Measurements from ENCODE around the gene DUSP18. TPM values are rescaled to one million over a fixed set of nuclear protein-coding genes. Genes with fewer than 3 reads are reported as not detected.

The DUSP18 gene
- total and polyA plus RNA-seq, 2 experiments from 2014 or later: 9.5 to 12.4 TPM

- no peak overlapping the region for H3K27ac ChIP-seq
- TF ChIP-seq EZH2 (IDR thresholded peaks at IDR 0.05; ENCODE audit: insufficient read depth, poor library complexity, severe bottlenecking): no peak
- TF ChIP-seq EZH2phosphoT487 (IDR thresholded peaks at IDR 0.05; ENCODE audit: insufficient read depth, low read depth): no peak
- H3K4me3 ChIP-seq: peak overlapping the region; percentile 76
- H3F3A ChIP-seq (ENCODE audit: insufficient read depth): no peaks in the 10 kb centered on the region
- in situ Hi-C loops (cut with MboI): no loop called here
- H3K9me2 ChIP-seq (ENCODE audit: insufficient read depth): no peaks in the 10 kb centered on the region
- H3K9ac ChIP-seq: peak overlapping the region; percentile 64
- DNase-seq: peak; percentile 62
- peak overlapping the region; percentile 81 for H3K4me2 ChIP-seq (ENCODE audit: unreplicated experiment)
- H3K4me1 ChIP-seq (ENCODE audit: insufficient read depth): no peaks in the 10 kb centered on the region
- H3K27me3 ChIP-seq (replicated peaks; ENCODE audit: insufficient read depth): no peaks in the 10 kb centered on the region
- no peaks in the 10 kb centered on the region for H3K36me3 ChIP-seq (ENCODE audit: low read depth)
- H3K79me2 ChIP-seq (ENCODE audit: insufficient read depth): no peaks in the 10 kb centered on the region
- peak overlapping the region; percentile 83 for H2AFZ ChIP-seq
- 2% methylated on average over 33 to 36 of the region's 38 CpGs for WGBS, 2 experiments (ENCODE audit: low coverage in 1 of 2, low lambda C conversion rate in 2 of 2, missing lambda C conversion rate in 2 of 2)
- no peaks in the 10 kb centered on the region for H4K20me1 ChIP-seq (ENCODE audit: insufficient read depth)
- no peaks in the 10 kb centered on the region for H3K9me3 ChIP-seq (ENCODE audit: low read depth)
Measured at GRCh38 chr22:30694171-30694639, 26.5 kb upstream of the DUSP18 start.

- Histone ChIP-seq H3K4me1 (ENCODE audit: insufficient read depth) (no peaks in the 10 kb centered on the region), H3K27ac (no peak overlapping the region), H3K27me3 (replicated peaks; ENCODE audit: insufficient read depth) (no peaks in the 10 kb centered on the region), H3K4me2 (ENCODE audit: unreplicated experiment) (no peak overlapping the region), H4K20me1 (ENCODE audit: insufficient read depth) (no peaks in the 10 kb centered on the region), H3K9me2 (ENCODE audit: insufficient read depth) (no peaks in the 10 kb centered on the region), H2AFZ (no peak overlapping the region), H3K4me3 (no peak overlapping the region), H3K9ac (no peak overlapping the region), H3K79me2 (ENCODE audit: insufficient read depth) (no peaks in the 10 kb centered on the region), H3K9me3 (ENCODE audit: low read depth) (no peaks in the 10 kb centered on the region), H3F3A (ENCODE audit: insufficient read depth) (no peaks in the 10 kb centered on the region), H3K36me3 (ENCODE audit: low read depth) (no peaks in the 10 kb centered on the region)
- in situ Hi-C loops (cut with MboI): no loop called here
- DNase-seq: no peak
- TF ChIP-seq EZH2phosphoT487 (IDR thresholded peaks at IDR 0.05; ENCODE audit: insufficient read depth, low read depth) (no peak), EZH2 (IDR thresholded peaks at IDR 0.05; ENCODE audit: insufficient read depth, poor library complexity, severe bottlenecking) (no peak)
- WGBS, 2 experiments (ENCODE audit: low coverage in 1 of 2, low lambda C conversion rate in 2 of 2, missing lambda C conversion rate in 2 of 2): 53 to 58% methylated on average over 1 of the region's 1 CpG
Measured at GRCh38 chr22:30691204-30691603, 23.5 kb upstream of the DUSP18 start.

- Histone ChIP-seq H3K36me3 (ENCODE audit: low read depth) (no peaks in the 10 kb centered on the region), H3K4me3 (no peak overlapping the region), H2AFZ (no peak overlapping the region), H3K4me2 (ENCODE audit: unreplicated experiment) (no peak overlapping the region), H3K9ac (no peak overlapping the region), H3K27ac (no peak overlapping the region), H3K9me2 (ENCODE audit: insufficient read depth) (no peaks in the 10 kb centered on the region), H3K4me1 (ENCODE audit: insufficient read depth) (no peaks in the 10 kb centered on the region), H4K20me1 (ENCODE audit: insufficient read depth) (no peaks in the 10 kb centered on the region), H3K9me3 (ENCODE audit: low read depth) (no peaks in the 10 kb centered on the region), H3K79me2 (ENCODE audit: insufficient read depth) (no peaks in the 10 kb centered on the region), H3F3A (ENCODE audit: insufficient read depth) (no peaks in the 10 kb centered on the region), H3K27me3 (replicated peaks; ENCODE audit: insufficient read depth) (no peaks in the 10 kb centered on the region)
- no peak for TF ChIP-seq EZH2phosphoT487 (IDR thresholded peaks at IDR 0.05; ENCODE audit: insufficient read depth, low read depth)
- TF ChIP-seq EZH2 (IDR thresholded peaks at IDR 0.05; ENCODE audit: insufficient read depth, poor library complexity, severe bottlenecking): no peak
- 81 to 95% methylated on average over 1 of the region's 1 CpG for WGBS, 2 experiments (ENCODE audit: low coverage in 1 of 2, low lambda C conversion rate in 2 of 2, missing lambda C conversion rate in 2 of 2)
- in situ Hi-C loops (cut with MboI): no loop called here
- no peak for DNase-seq
Measured at GRCh38 chr22:30689622-30690021, 21.9 kb upstream of the DUSP18 start.

- 98% methylated on average over 4 of the region's 4 CpGs for WGBS, 2 experiments (ENCODE audit: low coverage in 1 of 2, low lambda C conversion rate in 2 of 2, missing lambda C conversion rate in 2 of 2)
- H3K4me2 ChIP-seq (ENCODE audit: unreplicated experiment): no peak overlapping the region
- no peak for TF ChIP-seq EZH2phosphoT487 (IDR thresholded peaks at IDR 0.05; ENCODE audit: insufficient read depth, low read depth)
- no peak for TF ChIP-seq EZH2 (IDR thresholded peaks at IDR 0.05; ENCODE audit: insufficient read depth, poor library complexity, severe bottlenecking)
Measured at GRCh38 chr22:30687358-30687757, 19.7 kb upstream of the DUSP18 start.

GRCh38 chr22:30685178-30685577 is 17.5 kb upstream of the DUSP18 start:
- no peaks in the 10 kb centered on the region for H3K9me3 ChIP-seq (ENCODE audit: low read depth)
- TF ChIP-seq EZH2phosphoT487 (IDR thresholded peaks at IDR 0.05; ENCODE audit: insufficient read depth, low read depth) (no peak), EZH2 (IDR thresholded peaks at IDR 0.05; ENCODE audit: insufficient read depth, poor library complexity, severe bottlenecking) (no peak)
- H3K4me2 ChIP-seq (ENCODE audit: unreplicated experiment): no peak overlapping the region
- H3K9ac ChIP-seq: no peak overlapping the region
- in situ Hi-C loops (cut with MboI): no loop called here
- no peak overlapping the region for H3K27ac ChIP-seq
- no peaks in the 10 kb centered on the region for H3K4me1 ChIP-seq (ENCODE audit: insufficient read depth)
- H3K79me2 ChIP-seq (ENCODE audit: insufficient read depth): no peaks in the 10 kb centered on the region
- H2AFZ ChIP-seq: no peak overlapping the region
- H3K4me3 ChIP-seq: no peak overlapping the region
- DNase-seq: no peak
- H3K36me3 ChIP-seq (ENCODE audit: low read depth): no peaks in the 10 kb centered on the region
- no peaks in the 10 kb centered on the region for H3F3A ChIP-seq (ENCODE audit: insufficient read depth)
- no peaks in the 10 kb centered on the region for H3K27me3 ChIP-seq (replicated peaks; ENCODE audit: insufficient read depth)
- H3K9me2 ChIP-seq (ENCODE audit: insufficient read depth): no peaks in the 10 kb centered on the region
- WGBS, 2 experiments (ENCODE audit: low coverage in 1 of 2, low lambda C conversion rate in 2 of 2, missing lambda C conversion rate in 2 of 2): 92 to 97% methylated on average over 7 of the region's 7 CpGs
- H4K20me1 ChIP-seq (ENCODE audit: insufficient read depth): no peaks in the 10 kb centered on the region

More at GRCh38 chr22:30687358-30687757, 19.7 kb upstream of the DUSP18 start:
- in situ Hi-C loops (cut with MboI): no loop called here
- Histone ChIP-seq H3K9me3 (ENCODE audit: low read depth) (no peaks in the 10 kb centered on the region), H3K9ac (no peak overlapping the region), H3K4me3 (no peak overlapping the region), H3K27ac (no peak overlapping the region), H4K20me1 (ENCODE audit: insufficient read depth) (no peaks in the 10 kb centered on the region), H3K4me1 (ENCODE audit: insufficient read depth) (no peaks in the 10 kb centered on the region), H3K9me2 (ENCODE audit: insufficient read depth) (no peaks in the 10 kb centered on the region), H2AFZ (no peak overlapping the region), H3K36me3 (ENCODE audit: low read depth) (no peaks in the 10 kb centered on the region), H3K79me2 (ENCODE audit: insufficient read depth) (no peaks in the 10 kb centered on the region), H3F3A (ENCODE audit: insufficient read depth) (no peaks in the 10 kb centered on the region), H3K27me3 (replicated peaks; ENCODE audit: insufficient read depth) (no peaks in the 10 kb centered on the region)
- DNase-seq: no peak
